ENCODE results near the gene GCG. TPM values are rescaled to one million over a fixed set of nuclear protein-coding genes. Genes with fewer than 3 reads are reported as not detected.

GCG gene
- total and polyA plus RNA-seq, 2 donors (not counting 3 experiments of a cell fraction or from before 2014, with no cell fraction given), result not detected

- H3K36me3 ChIP-seq (ENCODE audit: control insufficient read depth in 2 of 2, extremely low read depth in 1 of 2, insufficient read depth in 2 of 2, low read length in 2 of 2), result no peaks in the 10 kb centered on the region
- DNase-seq (ENCODE audit: low read depth, low spot score) (no peak), FAIRE-seq (no peak)
- H3K4me1 ChIP-seq (ENCODE audit: control insufficient read depth, extremely low read depth, insufficient read depth, low read length), result no peaks in the 10 kb centered on the region
- H2AFZ ChIP-seq (ENCODE audit: low read depth, low read length), result no peak overlapping the region
- POLR2A ChIA-PET, result no interaction called here
- H3K4me3 ChIP-seq (replicated peaks in 1 of 3; ENCODE audit: insufficient read depth in 1 of 3, low read depth in 1 of 3, low read length in 3 of 3), result no peak overlapping the region
- H3K9ac ChIP-seq (replicated peaks; ENCODE audit: extremely low read depth, insufficient read depth, low read length), result no peak overlapping the region
- dilution Hi-C loops (cut with MboI; ENCODE audit: extremely low pct_ligation_motif_present, low sequenced_read_pairs) (no loop called here), intact Hi-C loops (cut with micrococcal nuclease) (no loop called here)
- H3K79me2 ChIP-seq (ENCODE audit: control insufficient read depth, insufficient read depth, low read length), result no peaks in the 10 kb centered on the region
- no peaks in the 10 kb centered on the region for H3K9me3 ChIP-seq (replicated peaks; ENCODE audit: control insufficient read depth, insufficient read depth, low read length)
- H4K20me1 ChIP-seq (replicated peaks; ENCODE audit: control insufficient read depth, extremely low read depth, insufficient read depth, low read length), result no peaks in the 10 kb centered on the region
- no peak overlapping the region for H3K27ac ChIP-seq (ENCODE audit: insufficient read depth, low read depth, low read length)
- BruUV-seq (replicated peaks), result no TSS peak
- H3K27me3 ChIP-seq (ENCODE audit: control insufficient read depth in 2 of 2, insufficient read depth in 2 of 2, low read length in 2 of 2), result peaks cover 1 to 16% of the 10 kb centered on the region in 2 experiments
- H3K9me1 ChIP-seq (replicated peaks; ENCODE audit: control insufficient read depth, extremely low read depth, insufficient read depth, low read length), result no peaks in the 10 kb centered on the region
- TF ChIP-seq, protein P1, sequence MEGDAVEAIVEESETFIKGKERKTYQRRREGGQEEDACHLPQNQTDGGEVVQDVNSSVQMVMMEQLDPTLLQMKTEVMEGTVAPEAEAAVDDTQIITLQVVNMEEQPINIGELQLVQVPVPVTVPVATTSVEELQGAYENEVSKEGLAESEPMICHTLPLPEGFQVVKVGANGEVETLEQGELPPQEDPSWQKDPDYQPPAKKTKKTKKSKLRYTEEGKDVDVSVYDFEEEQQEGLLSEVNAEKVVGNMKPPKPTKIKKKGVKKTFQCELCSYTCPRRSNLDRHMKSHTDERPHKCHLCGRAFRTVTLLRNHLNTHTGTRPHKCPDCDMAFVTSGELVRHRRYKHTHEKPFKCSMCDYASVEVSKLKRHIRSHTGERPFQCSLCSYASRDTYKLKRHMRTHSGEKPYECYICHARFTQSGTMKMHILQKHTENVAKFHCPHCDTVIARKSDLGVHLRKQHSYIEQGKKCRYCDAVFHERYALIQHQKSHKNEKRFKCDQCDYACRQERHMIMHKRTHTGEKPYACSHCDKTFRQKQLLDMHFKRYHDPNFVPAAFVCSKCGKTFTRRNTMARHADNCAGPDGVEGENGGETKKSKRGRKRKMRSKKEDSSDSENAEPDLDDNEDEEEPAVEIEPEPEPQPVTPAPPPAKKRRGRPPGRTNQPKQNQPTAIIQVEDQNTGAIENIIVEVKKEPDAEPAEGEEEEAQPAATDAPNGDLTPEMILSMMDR (IDR thresholded peaks at IDR 0.05; ENCODE audit: extremely low read depth in 1 of 2, insufficient read depth in 1 of 2, low read depth in 1 of 2, low read length in 2 of 2), result no peak
- CTCF ChIA-PET, result no interaction called here
- H3K4me2 ChIP-seq (ENCODE audit: insufficient read depth, low read length), result no peak overlapping the region
Measured at GRCh38 chr2:162172802-162173370, 20.8 kb upstream of the GCG start.

- ChIA-PET CTCF (interaction anchor here (0.7 to 2.1 kb wide), 5 partner anchors 11 to 135 kb away, joined by 3 to 7 read pairs (median 6); no protein-coding TSS in a partner anchor), POLR2A (no interaction called here)
- DNase-seq (ENCODE audit: low read depth, low spot score), result no peak
- BruUV-seq (replicated peaks), result no TSS peak
- Histone ChIP-seq H3K27ac (ENCODE audit: insufficient read depth, low read depth, low read length) (no peak overlapping the region), H3K79me2 (ENCODE audit: control insufficient read depth, insufficient read depth, low read length) (no peaks in the 10 kb centered on the region), H3K4me2 (ENCODE audit: insufficient read depth, low read length) (no peak overlapping the region), H3K4me3 (replicated peaks in 1 of 3; ENCODE audit: insufficient read depth in 1 of 3, low read depth in 1 of 3, low read length in 3 of 3) (no peak overlapping the region), H3K36me3 (ENCODE audit: control insufficient read depth in 2 of 2, extremely low read depth in 1 of 2, insufficient read depth in 2 of 2, low read length in 2 of 2) (no peaks in the 10 kb centered on the region), H3K9ac (replicated peaks; ENCODE audit: extremely low read depth, insufficient read depth, low read length) (no peak overlapping the region), H2AFZ (ENCODE audit: low read depth, low read length) (no peak overlapping the region), H3K4me1 (ENCODE audit: control insufficient read depth, extremely low read depth, insufficient read depth, low read length) (no peaks in the 10 kb centered on the region), H4K20me1 (replicated peaks; ENCODE audit: control insufficient read depth, extremely low read depth, insufficient read depth, low read length) (no peaks in the 10 kb centered on the region), H3K9me3 (replicated peaks; ENCODE audit: control insufficient read depth, insufficient read depth, low read length) (no peaks in the 10 kb centered on the region), H3K9me1 (replicated peaks; ENCODE audit: control insufficient read depth, extremely low read depth, insufficient read depth, low read length) (no peaks in the 10 kb centered on the region), H3K27me3 (ENCODE audit: control insufficient read depth in 2 of 2, insufficient read depth in 2 of 2, low read length in 2 of 2) (peaks cover 0 to 10% of the 10 kb centered on the region in 2 experiments)
- intact Hi-C loops (cut with micrococcal nuclease), result no loop called here
- dilution Hi-C loops (cut with MboI; ENCODE audit: extremely low pct_ligation_motif_present, low sequenced_read_pairs), result no loop called here
- no peak for FAIRE-seq
- TF ChIP-seq, protein P1 (IDR thresholded peaks at IDR 0.05; ENCODE audit: extremely low read depth in 1 of 2, insufficient read depth in 1 of 2, low read depth in 1 of 2, low read length in 2 of 2), result no peak
- TF ChIP-seq EZH2 (IDR thresholded peaks at IDR 0.05; ENCODE audit: borderline replicate concordance, low read depth, low read length, severe bottlenecking) (no peak), MYC (IDR thresholded peaks at IDR 0.05; ENCODE audit: low read depth, low read length) (no peak), FOS (IDR thresholded peaks at IDR 0.05; ENCODE audit: borderline replicate concordance, insufficient read depth, low read length) (no peak), GATA2 (IDR thresholded peaks at IDR 0.05; ENCODE audit: insufficient read depth, insufficient read length, low read depth, low read length) (no peak), MAX (IDR thresholded peaks at IDR 0.05; ENCODE audit: insufficient read depth, insufficient read length) (no peak), POLR2A (IDR thresholded peaks at IDR 0.05; ENCODE audit: low read depth, low read length) (no peak), JUN (IDR thresholded peaks at IDR 0.05; ENCODE audit: borderline replicate concordance, insufficient read depth, insufficient read length, low read depth) (no peak), POLR2AphosphoS5 (IDR thresholded peaks at IDR 0.05; ENCODE audit: insufficient read depth, low read depth, low read length) (no peak)
Measured at GRCh38 chr2:162166745-162167144, 14.7 kb upstream of the GCG start.

Measured in endothelial cell of umbilical vein (primary cell).